K562 treated with DMSO at 1 percent for 48 hours (cell line): Measurements from ENCODE around the gene GPR119. TPM values are rescaled to one million over a fixed set of nuclear protein-coding genes. Genes with fewer than 3 reads are reported as not detected.

Experiments
- total RNA-seq: library from RNA; unstranded; fragments of 300-600 nt; gene quantifications from 2 replicates; pipeline ENCODE4 v1.2.3, GENCODE V29; 2022; ENCODE audit warnings: low replicate concordance; ENCODE audit errors: extremely low read depth

Gene GPR119
- not detected in 2 replicates for total RNA-seq

DNA sequence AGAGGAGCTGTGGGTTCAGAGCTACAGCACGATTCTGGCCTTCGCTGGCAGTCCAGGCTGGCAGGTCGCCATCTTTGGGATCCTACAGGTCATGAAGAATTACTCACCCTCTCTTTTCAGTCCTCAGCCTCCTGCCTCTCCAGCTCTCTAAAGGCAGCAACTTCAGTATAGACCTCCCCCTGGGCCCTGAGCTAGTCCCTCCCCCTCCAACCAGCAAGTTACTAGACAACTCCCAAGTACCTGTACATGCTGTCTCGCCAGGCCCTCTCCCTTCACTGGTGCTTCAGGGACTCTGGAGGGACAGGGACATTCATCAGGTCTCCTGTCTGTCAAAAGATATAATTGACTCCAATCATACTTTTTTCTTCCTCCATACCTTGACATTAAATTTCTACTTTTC is at the start of gene GPR119:
Gene GPR119 (minus strand): TSS at position 155 of the 400 bp plus-strand sequence. CDS start 227 bp downstream, outside the sequence.

DNA sequence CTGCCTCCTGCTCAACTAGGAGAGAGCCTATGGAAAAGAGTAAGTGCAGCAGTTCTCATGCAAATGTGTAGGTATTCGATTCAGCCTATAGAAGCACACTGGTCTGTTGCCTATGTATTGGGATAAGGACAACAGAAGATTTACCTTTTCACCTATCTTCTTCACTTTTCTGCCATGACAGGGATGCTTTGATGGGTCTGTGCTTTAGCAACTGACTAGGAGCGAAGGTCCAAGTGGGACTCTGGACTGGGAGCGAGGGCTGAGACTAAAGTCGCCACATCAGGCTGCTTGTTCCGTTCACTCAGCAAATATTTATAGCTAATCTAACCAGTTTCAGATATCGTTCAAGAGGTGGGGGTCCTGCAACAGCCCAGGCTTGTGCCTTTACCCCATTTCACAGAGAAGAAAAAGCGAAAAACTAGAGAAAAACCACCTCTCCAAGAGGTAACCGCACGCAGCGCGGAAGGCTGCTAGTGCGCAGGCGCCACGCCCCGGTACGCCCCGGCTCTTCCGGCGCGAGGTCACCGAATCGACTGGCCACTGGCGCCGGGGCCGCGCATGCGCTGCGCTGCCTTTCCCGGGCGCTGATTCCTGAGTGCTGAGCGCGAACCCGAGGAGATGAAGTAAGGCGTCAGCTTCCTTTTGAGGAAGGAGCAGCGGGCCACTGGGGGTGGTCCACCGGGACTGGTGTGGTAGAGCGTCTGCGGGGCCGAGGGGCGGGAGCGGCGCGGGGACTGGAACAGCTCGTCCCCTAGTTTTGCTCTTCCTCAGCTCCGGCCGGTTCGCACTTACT is 16.1 kb upstream of the GPR119 start, which contains the start of gene RBMX2:
Gene RBMX2 (plus strand): TSS at position 573 of the 793 bp plus-strand sequence. CDS start 46 bp downstream, at position 619.

DNA sequence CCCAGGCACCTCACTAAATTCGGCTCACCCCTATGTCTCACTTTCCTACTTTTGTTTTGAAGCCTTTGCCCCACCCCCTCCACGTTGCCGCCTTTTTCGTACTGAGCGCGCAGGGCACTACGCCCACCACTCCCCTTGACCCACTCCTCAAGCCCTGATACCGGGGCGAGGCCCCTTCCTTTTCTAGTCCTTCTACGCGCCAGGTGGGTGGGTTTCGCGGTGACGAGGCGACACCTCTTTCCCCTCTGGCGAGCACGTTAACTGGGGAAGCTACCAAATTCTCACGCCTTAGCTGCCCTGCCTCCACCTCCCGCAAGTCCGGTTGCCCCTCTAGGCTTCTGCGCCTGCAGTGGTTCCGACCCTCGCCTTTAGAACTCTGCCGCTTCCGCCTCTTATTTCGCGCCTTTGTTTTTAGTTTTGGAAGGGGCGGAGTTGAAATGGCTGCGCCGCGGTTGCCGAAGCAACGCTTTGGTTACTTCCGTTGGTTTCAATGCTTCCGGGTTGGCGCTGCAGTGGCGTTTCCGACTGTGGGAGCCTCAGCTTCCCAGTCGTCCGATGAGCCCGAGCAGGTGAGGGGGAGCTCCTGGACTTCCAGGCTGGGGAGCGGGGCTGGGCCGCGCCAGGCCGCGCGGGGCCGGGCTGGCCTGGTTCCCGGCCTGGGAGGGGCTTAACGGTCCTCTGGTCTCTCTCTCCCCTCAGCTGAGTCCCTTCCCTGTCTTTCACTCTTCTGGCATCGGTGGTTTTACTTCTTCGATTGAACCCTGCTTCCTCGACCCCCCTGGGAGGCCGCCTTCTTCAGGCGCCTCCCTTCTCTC is 45.9 kb downstream of the GPR119 start, which contains the start of gene SLC25A14:
Gene SLC25A14 (plus strand): TSS at position 512 of the 815 bp plus-strand sequence. CDS start 360 bp downstream, outside the sequence.

Other genes starting within 250 kb of the GPR119 start
- not detected in 2 replicates for gene AIFM1, start 219.8 kb downstream of the GPR119 start, total RNA-seq
- gene RAB33A, start 213.7 kb downstream of the GPR119 start, total RNA-seq, result not detected in 2 replicates
- gene ZNF280C, start 116.8 kb downstream of the GPR119 start, total RNA-seq, result not detected in 2 replicates
- not detected in 2 replicates for gene SLC25A14, start 45.8 kb downstream of the GPR119 start, total RNA-seq
- gene RBMX2, start 16.3 kb upstream of the GPR119 start, total RNA-seq, result not detected in 2 replicates